GM23248 (cell line): Measurements from ENCODE around the gene TRAPPC3L. TPM values are rescaled to one million over a fixed set of nuclear protein-coding genes. Genes with fewer than 3 reads are reported as not detected.

Experiments used
- DNase-seq: peaks from one replicate; pipeline ENCODE4 v3.0.0-alpha.2; 2015
- H2AFZ ChIP-seq: fragments of 200-600 bp; sonication (generic); 2 replicates; pipeline ENCODE4 v1.6.1; 2016; ENCODE audit warnings: antibody characterized with exemption
- H3F3A ChIP-seq: fragments of 200-600 bp; sonication (generic); 2 replicates; pipeline ENCODE4 v1.6.1; 2016; ENCODE audit warnings: mild to moderate bottlenecking, antibody characterized with exemption, mixed run types; ENCODE audit not compliant: insufficient read depth
- H3K27ac ChIP-seq: fragments of 200-600 bp; sonication (generic); 2 replicates; pipeline ENCODE4 v1.5.1; 2016; ENCODE audit warnings: mild to moderate bottlenecking
- H3K27me3 ChIP-seq: fragments of 200-600 bp; sonication (generic); replicated peaks from 2 replicates; pipeline ENCODE4 v1.6.1; 2016; ENCODE audit warnings: mild to moderate bottlenecking; ENCODE audit not compliant: insufficient read depth
- H3K36me3 ChIP-seq: fragments of 200-600 bp; sonication (generic); 2 replicates; pipeline ENCODE4 v1.6.1; 2016; ENCODE audit warnings: low read depth, mild to moderate bottlenecking
- H3K4me1 ChIP-seq: fragments of 200-600 bp; sonication (generic); 2 replicates; pipeline ENCODE4 v1.6.1; 2016; ENCODE audit warnings: mild to moderate bottlenecking; ENCODE audit not compliant: insufficient read depth
- H3K4me2 ChIP-seq: fragments of 200-600 bp; sonication (generic); one replicate; pipeline ENCODE4 v1.6.1; 2016; ENCODE audit warnings: mild to moderate bottlenecking; ENCODE audit not compliant: unreplicated experiment
- H3K4me3 ChIP-seq: fragments of 200-600 bp; sonication (generic); 2 replicates; pipeline ENCODE4 v1.5.1; 2016; ENCODE audit warnings: mild to moderate bottlenecking
- H3K79me2 ChIP-seq: fragments of 200-600 bp; sonication (generic); 2 replicates; pipeline ENCODE4 v1.6.1; 2016; ENCODE audit warnings: mild to moderate bottlenecking; ENCODE audit not compliant: insufficient read depth
- H3K9ac ChIP-seq: fragments of 200-600 bp; sonication (generic); 2 replicates; pipeline ENCODE4 v1.6.1; 2016; ENCODE audit warnings: mild to moderate bottlenecking
- H3K9me2 ChIP-seq: fragments of 200-600 bp; sonication (generic); 2 replicates; pipeline ENCODE4 v1.6.1; 2016; ENCODE audit warnings: mixed run types, mild to moderate bottlenecking, moderate library complexity; ENCODE audit not compliant: insufficient read depth
- H3K9me3 ChIP-seq: fragments of 200-600 bp; sonication (generic); one replicate; pipeline ENCODE4 v1.6.1; 2017; ENCODE audit warnings: low read depth
- H4K20me1 ChIP-seq: fragments of 200-600 bp; sonication (generic); 2 replicates; pipeline ENCODE4 v1.6.0; 2016; ENCODE audit not compliant: insufficient read depth
- EZH2 ChIP-seq: fragments of 200-600 bp; sonication (generic); IDR thresholded peaks from 2 replicates; pipeline ENCODE4 v1.6.1; 2018; ENCODE audit warnings: antibody characterized with exemption, mild to moderate bottlenecking; ENCODE audit not compliant: insufficient read depth, poor library complexity, severe bottlenecking
- EZH2phosphoT487 ChIP-seq: fragments of 200-600 bp; sonication (generic); IDR thresholded peaks from 2 replicates; pipeline ENCODE4 v1.6.1; 2018; ENCODE audit warnings: antibody characterized with exemption, moderate library complexity, mild to moderate bottlenecking, low read depth; ENCODE audit not compliant: insufficient read depth
- WGBS, 2 experiments: methylation state at CpG; one replicate each; pipeline ENCODE4 v1.1.6; 2015 to 2017; ENCODE audit warnings: low lambda C conversion rate in 2 of 2, low coverage in 1 of 2; ENCODE audit errors: missing lambda C conversion rate in 2 of 2; 5-methylcytosine and 5-hydroxymethylcytosine counted together
- in situ Hi-C: fragments of 300-500 bp; cut with MboI; formaldehyde crosslinking; loops from 2 replicates; pipeline ENCODE4 v1.15.0; 2020
- polyA plus RNA-seq: library from polyadenylated mRNA; unstranded; fragments of >200 nt; fragmentation: Nextera tagmentation; extraction: Ambion mirVana; gene quantifications from 2 replicates; pipeline ENCODE4 v1.2.1, GENCODE V29; 2016
- total RNA-seq: library from RNA; depleted of rRNA; stranded (reverse); fragments of >200 nt; shearing (Covaris generic); gene quantifications from 2 replicates; pipeline ENCODE4 v1.2.3, GENCODE V29; 2014

Gene TRAPPC3L
- total and polyA plus RNA-seq, 2 experiments from 2014 or later, result not detected

- Histone ChIP-seq H3K4me2 (no peak overlapping the region), H3F3A (no peaks in the 10 kb centered on the region), H3K4me3 (no peak overlapping the region), H2AFZ (no peak overlapping the region), H3K79me2 (no peaks in the 10 kb centered on the region), H3K9ac (no peak overlapping the region), H3K36me3 (no peaks in the 10 kb centered on the region), H3K9me2 (no peaks in the 10 kb centered on the region), H3K9me3 (no peaks in the 10 kb centered on the region), H3K27ac (no peak overlapping the region), H3K4me1 (no peaks in the 10 kb centered on the region), H3K27me3 (no peaks in the 10 kb centered on the region), H4K20me1 (no peaks in the 10 kb centered on the region)
- no peak for DNase-seq
- in situ Hi-C loops, result no loop called here
- TF ChIP-seq EZH2 (no peak), EZH2phosphoT487 (no peak)
- WGBS, 2 experiments, result 6 to 8% methylated on average over 1 of the region's 1 CpG
Observed at GRCh38 chr6:116491610-116492330, 53.7 kb downstream of the TRAPPC3L start.

- Histone ChIP-seq H3K27ac (no peak overlapping the region), H2AFZ (peak overlapping the region; percentile 54), H3K9me3 (no peaks in the 10 kb centered on the region), H3K9ac (no peak overlapping the region), H3K27me3 (no peaks in the 10 kb centered on the region), H3K4me1 (peaks cover 9% of the 10 kb centered on the region), H4K20me1 (no peaks in the 10 kb centered on the region), H3K9me2 (no peaks in the 10 kb centered on the region), H3K4me3 (no peak overlapping the region), H3F3A (no peaks in the 10 kb centered on the region), H3K4me2 (peak overlapping the region; percentile 22), H3K36me3 (no peaks in the 10 kb centered on the region), H3K79me2 (no peaks in the 10 kb centered on the region)
- TF ChIP-seq EZH2phosphoT487 (no peak), EZH2 (no peak)
- 15 to 20% methylated on average over 5 of the region's 5 CpGs for WGBS, 2 experiments
- DNase-seq, result peak; percentile 55
- in situ Hi-C loops, result no loop called here
Observed at GRCh38 chr6:116485559-116486184, 59.8 kb downstream of the TRAPPC3L start.

- H3K79me2 ChIP-seq, result no peaks in the 10 kb centered on the region
- no peaks in the 10 kb centered on the region for H3K9me2 ChIP-seq
- peaks cover 9% of the 10 kb centered on the region for H3K4me1 ChIP-seq
- no peaks in the 10 kb centered on the region for H3K27me3 ChIP-seq
- H3K9me3 ChIP-seq, result no peaks in the 10 kb centered on the region
- no peaks in the 10 kb centered on the region for H4K20me1 ChIP-seq
- H3K27ac ChIP-seq, result no peak overlapping the region
- in situ Hi-C loops, result no loop called here
- no peak overlapping the region for H3K9ac ChIP-seq
- H3K4me3 ChIP-seq, result no peak overlapping the region
- no peak for TF ChIP-seq EZH2phosphoT487
- no peak for TF ChIP-seq EZH2
- no peak for DNase-seq
- H2AFZ ChIP-seq, result no peak overlapping the region
- no peak overlapping the region for H3K4me2 ChIP-seq
- 74 to 78% methylated on average over 2 of the region's 2 CpGs for WGBS, 2 experiments
- no peaks in the 10 kb centered on the region for H3F3A ChIP-seq
- H3K36me3 ChIP-seq, result no peaks in the 10 kb centered on the region
Observed at GRCh38 chr6:116483616-116484015, 61.9 kb downstream of the TRAPPC3L start.

- Histone ChIP-seq H3K4me3 (no peak overlapping the region), H3K9ac (no peak overlapping the region), H3K79me2 (no peaks in the 10 kb centered on the region), H3K9me2 (no peaks in the 10 kb centered on the region), H3K4me2 (no peak overlapping the region), H3K36me3 (no peaks in the 10 kb centered on the region), H3K9me3 (no peaks in the 10 kb centered on the region), H3F3A (no peaks in the 10 kb centered on the region), H4K20me1 (no peaks in the 10 kb centered on the region), H3K27ac (no peak overlapping the region), H3K4me1 (peaks cover 9% of the 10 kb centered on the region), H2AFZ (no peak overlapping the region), H3K27me3 (no peaks in the 10 kb centered on the region)
- WGBS, 2 experiments, result 43 to 48% methylated on average over 1 of the region's 1 CpG
- no peak for TF ChIP-seq EZH2
- no peak for TF ChIP-seq EZH2phosphoT487
- no peak for DNase-seq
- in situ Hi-C loops, result no loop called here
Observed at GRCh38 chr6:116482780-116483179, 62.7 kb downstream of the TRAPPC3L start.
